H9 (cell line): ENCODE measurements around the gene PDE4C. TPM values are rescaled to one million over a fixed set of nuclear protein-coding genes. Genes with fewer than 3 reads are reported as not detected.

ENCODE experiments used
- DNase-seq: peaks from one replicate; pipeline ENCODE4 v3.0.0-alpha.2; 2017
- H2AFZ ChIP-seq: one replicate; pipeline ENCODE4 v1.6.1; 2013; ENCODE audit warnings: mild to moderate bottlenecking, low read length, control low read depth, moderate library complexity
- H2AK5ac ChIP-seq: 2 replicates; pipeline ENCODE4 v1.6.1; 2013; ENCODE audit warnings: low read length, control low read depth, mixed read lengths; ENCODE audit not compliant: insufficient read length
- H2BK120ac ChIP-seq: one replicate; pipeline ENCODE4 v1.6.1; 2013; ENCODE audit warnings: low read depth, mild to moderate bottlenecking, low read length, control low read depth, inconsistent platforms; ENCODE audit not compliant: poor library complexity, severe bottlenecking
- H2BK12ac ChIP-seq: 2 replicates; pipeline ENCODE4 v1.6.1; 2013; ENCODE audit warnings: low read length, control low read depth, mixed read lengths, low read depth; ENCODE audit not compliant: insufficient read length
- H2BK15ac ChIP-seq: 2 replicates; pipeline ENCODE4 v1.6.1; 2013; ENCODE audit warnings: low read depth, low read length, control low read depth
- H2BK20ac ChIP-seq: one replicate; pipeline ENCODE4 v1.6.1; 2013; ENCODE audit warnings: low read depth, mild to moderate bottlenecking, low read length, control low read depth, inconsistent platforms; ENCODE audit not compliant: poor library complexity, severe bottlenecking
- H2BK5ac ChIP-seq: 2 replicates; pipeline ENCODE4 v1.6.1; 2013; ENCODE audit warnings: low read length, control low read depth, mixed read lengths; ENCODE audit not compliant: insufficient read length
- H3K14ac ChIP-seq: 2 replicates; pipeline ENCODE4 v1.6.1; 2013; ENCODE audit warnings: low read length, control low read depth; ENCODE audit not compliant: insufficient read depth
- H3K18ac ChIP-seq: 2 replicates; pipeline ENCODE4 v1.6.1; 2013; ENCODE audit warnings: low read depth, mild to moderate bottlenecking, mixed read lengths, low read length, control low read depth; ENCODE audit not compliant: insufficient read length
- H3K23ac ChIP-seq: 2 replicates; pipeline ENCODE4 v1.6.1; 2013; ENCODE audit warnings: low read length, control low read depth, mixed read lengths, low read depth; ENCODE audit not compliant: insufficient read length
- H3K23me2 ChIP-seq: 2 replicates; pipeline ENCODE4 v1.6.1; 2013; ENCODE audit warnings: low read depth, mild to moderate bottlenecking, mixed read lengths, low read length, control low read depth; ENCODE audit not compliant: insufficient read length, poor library complexity, severe bottlenecking
- H3K27ac ChIP-seq: 2 replicates; pipeline ENCODE4 v1.5.1; 2013; ENCODE audit warnings: low read length, control low read depth, mixed read lengths, low read depth; ENCODE audit not compliant: insufficient read length
- H3K27me3 ChIP-seq: 2 replicates; pipeline ENCODE4 v1.6.1; 2013; ENCODE audit warnings: low read length, control low read depth, inconsistent platforms; ENCODE audit not compliant: insufficient read depth
- H3K4ac ChIP-seq: 2 replicates; pipeline ENCODE4 v1.6.1; 2013; ENCODE audit warnings: low read depth, mild to moderate bottlenecking, control low read depth, inconsistent platforms, low read length, moderate library complexity
- H3K4me1 ChIP-seq: 2 replicates; pipeline ENCODE4 v1.6.1; 2013; ENCODE audit warnings: low read length, control low read depth, inconsistent platforms; ENCODE audit not compliant: insufficient read depth
- H3K4me2 ChIP-seq: 2 replicates; pipeline ENCODE4 v1.6.1; 2013; ENCODE audit warnings: low read length, control low read depth, mixed read lengths; ENCODE audit not compliant: insufficient read length, insufficient read depth
- H3K56ac ChIP-seq: 2 replicates; pipeline ENCODE4 v1.6.1; 2013; ENCODE audit warnings: low read depth, mild to moderate bottlenecking, mixed read lengths, low read length, control low read depth; ENCODE audit not compliant: insufficient read length
- H3K79me1 ChIP-seq: 2 replicates; pipeline ENCODE4 v1.6.1; 2013; ENCODE audit warnings: low read depth, mild to moderate bottlenecking, moderate library complexity, low read length, control low read depth, inconsistent platforms; ENCODE audit not compliant: insufficient read depth, poor library complexity, severe bottlenecking
- H3K79me2 ChIP-seq: 2 replicates; pipeline ENCODE4 v1.6.1; 2013; ENCODE audit warnings: low read length, control low read depth, inconsistent platforms; ENCODE audit not compliant: insufficient read depth
- H3K9ac ChIP-seq: 2 replicates; pipeline ENCODE4 v1.6.1; 2013; ENCODE audit warnings: low read length, control low read depth, mixed read lengths; ENCODE audit not compliant: insufficient read length; ENCODE audit errors: extremely low read depth
- H3K9me3 ChIP-seq: one replicate; pipeline ENCODE4 v1.6.1; 2013; ENCODE audit warnings: low read depth, low read length, inconsistent platforms; ENCODE audit not compliant: control insufficient read depth
- H3T11ph ChIP-seq: one replicate; pipeline ENCODE4 v1.6.1; 2013; ENCODE audit warnings: mild to moderate bottlenecking, low read length, control low read depth, inconsistent platforms
- H4K20me1 ChIP-seq: one replicate; pipeline ENCODE4 v1.6.1; 2013; ENCODE audit not compliant: control insufficient read depth, insufficient read length, insufficient read depth
- H4K5ac ChIP-seq: 2 replicates; pipeline ENCODE4 v1.6.1; 2013; ENCODE audit warnings: low read depth, mild to moderate bottlenecking, mixed read lengths, low read length, control low read depth; ENCODE audit not compliant: insufficient read length
- H4K8ac ChIP-seq: replicated peaks from 2 replicates; pipeline ENCODE4 v1.6.1; 2013; ENCODE audit warnings: low read length, control low read depth, mixed read lengths, low read depth; ENCODE audit not compliant: insufficient read length
- H4K91ac ChIP-seq: 2 replicates; pipeline ENCODE4 v1.6.1; 2013; ENCODE audit warnings: low read depth, mild to moderate bottlenecking, moderate library complexity, mixed read lengths, low read length, control low read depth; ENCODE audit not compliant: insufficient read length
- H3K27ac Mint-ChIP-seq, 3 experiments: 2 replicates in 2 of 3; 3 replicates in 1 of 3; pipeline ENCODE4 v1.8.0; 2020 to 2021; ENCODE audit warnings: mixed read lengths in 3 of 3, mild to moderate bottlenecking in 1 of 3, moderate library complexity in 1 of 3
- H3K27me3 Mint-ChIP-seq: 2 replicates; pipeline ENCODE4 v1.8.0; 2021; ENCODE audit warnings: low read depth, mild to moderate bottlenecking, moderate library complexity, mixed read lengths
- H3K36me3 Mint-ChIP-seq, 3 experiments: 2 replicates in 2 of 3; 3 replicates in 1 of 3; pipeline ENCODE4 v1.8.0; 2020 to 2021; ENCODE audit warnings: low read depth in 3 of 3, mixed read lengths in 3 of 3; ENCODE audit not compliant: insufficient read depth in 1 of 3
- H3K4me1 Mint-ChIP-seq, 2 experiments: 2 replicates each; pipeline ENCODE4 v1.8.0; 2020; ENCODE audit warnings: mixed read lengths in 2 of 2
- H3K4me3 Mint-ChIP-seq, 2 experiments: 2 replicates in 1 of 2; 3 replicates in 1 of 2; pipeline ENCODE4 v1.8.0; 2020 to 2021; ENCODE audit warnings: mild to moderate bottlenecking in 2 of 2, mixed read lengths in 2 of 2, moderate library complexity in 1 of 2
- H3K9me3 Mint-ChIP-seq, 2 experiments: 2 replicates in 1 of 2; 3 replicates in 1 of 2; pipeline ENCODE4 v1.8.0; 2020; ENCODE audit warnings: mild to moderate bottlenecking in 2 of 2, mixed read lengths in 2 of 2, moderate library complexity in 1 of 2
- CTCF ChIP-seq: fragments of 200-600 bp; sonication (generic); conservative IDR thresholded peaks from 3 replicates; pipeline ENCODE4 v1.8.0; 2021; ENCODE audit warnings: antibody characterized with exemption, mild to moderate bottlenecking
- WGBS: extraction: QIAGEN DNeasy Blood & Tissue Kit; methylation state at CpG from one replicate; pipeline ENCODE4 v1.1.7; 2013; ENCODE audit warnings: missing lambda C conversion rate, low lambda C conversion rate, mixed read lengths; ENCODE audit not compliant: insufficient read length; ENCODE audit errors: extremely low coverage; 5-methylcytosine and 5-hydroxymethylcytosine counted together
- total RNA-seq: library from RNA; stranded (reverse); gene quantifications from 2 replicates; pipeline ENCODE4 v1.2.1, GENCODE V29; 2021

The PDE4C gene
- total RNA-seq, 1 experiment from 2014 or later: 1.8 TPM

- Histone ChIP-seq H4K20me1 (no peaks in the 10 kb centered on the region), H4K8ac (no peak overlapping the region), H3K14ac (no peak overlapping the region; the same call in 1 of the 2 replicates), H2BK12ac (no peak overlapping the region), H3K4me1 (no peaks in the 10 kb centered on the region), H3K79me2 (no peaks in the 10 kb centered on the region), H3K27me3 (no peaks in the 10 kb centered on the region), H4K5ac (no peak overlapping the region), H3T11ph (no peak overlapping the region), H3K79me1 (no peaks in the 10 kb centered on the region), H2BK120ac (no peak overlapping the region), H3K27ac (no peak overlapping the region), H2AFZ (no peak overlapping the region), H3K56ac (no peak overlapping the region), H3K4me2 (no peak overlapping the region), H4K91ac (no peak overlapping the region), H3K23ac (no peak overlapping the region), H2BK15ac (no peak overlapping the region), H2AK5ac (no peak overlapping the region), H2BK20ac (no peak overlapping the region), H3K4ac (no peak overlapping the region), H3K9me3 (no peaks in the 10 kb centered on the region), H3K23me2 (no peaks in the 10 kb centered on the region), H2BK5ac (no peak overlapping the region), H3K18ac (no peak overlapping the region), H3K9ac (no peak overlapping the region)
- no peaks in the 10 kb centered on the region for H3K9me3 Mint-ChIP-seq
- H3K36me3 Mint-ChIP-seq: no peaks in the 10 kb centered on the region
- no CpG with 5 or more reads among the region's 7 CpGs for WGBS
- H3K27ac Mint-ChIP-seq: no peak overlapping the region
- H3K4me3 Mint-ChIP-seq: no peak overlapping the region
- H3K27me3 Mint-ChIP-seq: peaks cover 19% of the 10 kb centered on the region
- no peak for DNase-seq
- TF ChIP-seq CTCF: no peak
- H3K4me1 Mint-ChIP-seq: peaks cover 0 to 7% of the 10 kb centered on the region in 2 experiments; a peak in 2 of 4 replicates
These were observed 19.1 kb upstream of the PDE4C start for GRCh38 chr19:18245297-18245696.
